DND-41 (cell line): ENCODE measurements around the gene DHRS7B.

ENCODE experiments used
- ATAC-seq: fragments of 200-7000 bp; cut with Tn5 transposase; 3 replicates; pipeline ENCODE4 v1.9.1; 2021; ENCODE audit warnings: low read depth; ENCODE audit not compliant: insufficient read depth
- DNase-seq: peaks from one replicate; pipeline ENCODE4 v3.0.0-alpha.2; 2020
- H2AFZ ChIP-seq: 2 replicates; pipeline ENCODE4 v1.6.0; 2012; ENCODE audit warnings: low read depth, low read length
- H3K27ac ChIP-seq: 2 replicates; pipeline ENCODE4 v1.5.1; 2012; ENCODE audit warnings: low read length, inconsistent platforms
- H3K27me3 ChIP-seq: fragments of 200-600 bp; sonication (generic); 2 replicates; pipeline ENCODE4 v1.6.0; 2012; ENCODE audit warnings: low read length, mild to moderate bottlenecking, inconsistent platforms; ENCODE audit not compliant: insufficient read depth, poor library complexity
- H3K36me3 ChIP-seq: 2 replicates; pipeline ENCODE4 v1.5.1; 2012; ENCODE audit warnings: low read length, inconsistent platforms; ENCODE audit not compliant: insufficient read depth
- H3K4me1 ChIP-seq: 2 replicates; pipeline ENCODE4 v1.5.1; 2012; ENCODE audit warnings: mild to moderate bottlenecking, low read length; ENCODE audit not compliant: insufficient read depth
- H3K4me2 ChIP-seq: 2 replicates; pipeline ENCODE4 v1.6.0; 2012; ENCODE audit warnings: mild to moderate bottlenecking, moderate library complexity, low read length, inconsistent platforms; ENCODE audit not compliant: insufficient read depth
- H3K4me3 ChIP-seq, 2 experiments: fragments of 200-600 bp in 1 of 2; shearing (Covaris generic) in 1 of 2; 2 replicates each; pipeline ENCODE4 v1.5.1; 2012 to 2016; ENCODE audit warnings: inconsistent platforms in 2 of 2, low read length in 2 of 2, mild to moderate bottlenecking in 2 of 2, low read depth in 1 of 2, moderate library complexity in 1 of 2
- H3K79me2 ChIP-seq: 2 replicates; pipeline ENCODE4 v1.6.0; 2012; ENCODE audit warnings: low read length, inconsistent platforms; ENCODE audit not compliant: insufficient read depth
- H3K9ac ChIP-seq: 2 replicates; pipeline ENCODE4 v1.6.0; 2012; ENCODE audit warnings: low read depth, mild to moderate bottlenecking, inconsistent platforms, low read length, moderate library complexity
- H3K9me3 ChIP-seq: 2 replicates; pipeline ENCODE4 v1.5.1; 2012; ENCODE audit warnings: low read length, moderate library complexity, mild to moderate bottlenecking, inconsistent platforms; ENCODE audit not compliant: insufficient read depth, severe bottlenecking
- H4K20me1 ChIP-seq: 2 replicates; pipeline ENCODE4 v1.6.0; 2012; ENCODE audit warnings: low read length; ENCODE audit not compliant: insufficient read depth
- CTCF ChIP-seq: IDR thresholded peaks from 2 replicates; pipeline ENCODE4 v1.5.1; 2012; ENCODE audit warnings: borderline replicate concordance, low read length, moderate library complexity, mild to moderate bottlenecking; ENCODE audit not compliant: poor library complexity, severe bottlenecking; ENCODE audit errors: extremely low read depth
- EZH2 ChIP-seq: IDR thresholded peaks from 3 replicates; pipeline ENCODE4 v1.6.1; 2012; ENCODE audit warnings: borderline replicate concordance, low read depth, mild to moderate bottlenecking, moderate library complexity, low read length, inconsistent platforms; ENCODE audit not compliant: severe bottlenecking

The DHRS7B gene

GRCh38 chr17:21193031-21193430 is 66.3 kb downstream of the DHRS7B start:
- no peak overlapping the region for H3K9ac ChIP-seq
- no peak overlapping the region for H3K4me2 ChIP-seq
- peaks cover 29% of the 10 kb centered on the region for H4K20me1 ChIP-seq
- ATAC-seq (0 out of 3 replicates have a peak, but pooled peaks have one; percentile 32), DNase-seq (no peak)
- H3K79me2 ChIP-seq: peaks cover 8% of the 10 kb centered on the region; the same call in 1 of the 2 replicates
- no peak overlapping the region for H3K27ac ChIP-seq
- H2AFZ ChIP-seq: no peak overlapping the region
- H3K4me3 ChIP-seq: no peak overlapping the region
- H3K27me3 ChIP-seq: no peaks in the 10 kb centered on the region
- TF ChIP-seq EZH2: no peak
- TF ChIP-seq CTCF: no peak
- peaks cover 53% of the 10 kb centered on the region for H3K36me3 ChIP-seq
- H3K4me1 ChIP-seq: no peaks in the 10 kb centered on the region
- no peaks in the 10 kb centered on the region for H3K9me3 ChIP-seq

- no peak overlapping the region for H3K4me3 ChIP-seq
- peaks cover 39% of the 10 kb centered on the region for H4K20me1 ChIP-seq
- peaks cover 58% of the 10 kb centered on the region for H3K36me3 ChIP-seq
- peaks cover 19% of the 10 kb centered on the region for H3K79me2 ChIP-seq
- no peak overlapping the region for H3K4me2 ChIP-seq
- H3K27me3 ChIP-seq: no peaks in the 10 kb centered on the region
- ATAC-seq (no peak), DNase-seq (no peak)
- H3K9me3 ChIP-seq: no peaks in the 10 kb centered on the region
- H2AFZ ChIP-seq: no peak overlapping the region
- TF ChIP-seq CTCF: no peak
- TF ChIP-seq EZH2: no peak
- no peak overlapping the region for H3K9ac ChIP-seq
- H3K4me1 ChIP-seq: no peaks in the 10 kb centered on the region
- H3K27ac ChIP-seq: no peak overlapping the region
Observed at GRCh38 chr17:21194226-21194625, 67.5 kb downstream of the DHRS7B start.

GRCh38 chr17:21194703-21195102 is 67.9 kb downstream of the DHRS7B start:
- H3K27me3 ChIP-seq: no peaks in the 10 kb centered on the region
- H3K79me2 ChIP-seq: peaks cover 24% of the 10 kb centered on the region
- H3K36me3 ChIP-seq: peaks cover 60% of the 10 kb centered on the region
- H2AFZ ChIP-seq: no peak overlapping the region
- H4K20me1 ChIP-seq: peaks cover 43% of the 10 kb centered on the region
- no peak overlapping the region for H3K27ac ChIP-seq
- no peaks in the 10 kb centered on the region for H3K4me1 ChIP-seq
- DNase-seq: no peak
- TF ChIP-seq CTCF: no peak
- H3K4me2 ChIP-seq: no peak overlapping the region
- no peak for ATAC-seq
- H3K9me3 ChIP-seq: no peaks in the 10 kb centered on the region
- H3K4me3 ChIP-seq: no peak overlapping the region
- H3K9ac ChIP-seq: no peak overlapping the region

- no peak for TF ChIP-seq EZH2
- no peak for TF ChIP-seq CTCF
- Histone ChIP-seq H3K9me3 (no peaks in the 10 kb centered on the region), H3K79me2 (peaks cover 38% of the 10 kb centered on the region), H2AFZ (no peak overlapping the region), H3K4me3 (no peak overlapping the region), H3K4me2 (no peak overlapping the region), H3K9ac (no peak overlapping the region), H3K4me1 (no peaks in the 10 kb centered on the region), H3K27me3 (no peaks in the 10 kb centered on the region), H3K27ac (no peak overlapping the region), H3K36me3 (peaks cover 67% of the 10 kb centered on the region), H4K20me1 (peaks cover 55% of the 10 kb centered on the region)
- ATAC-seq (no peak), DNase-seq (no peak)
Observed at GRCh38 chr17:21196126-21196525, 69.4 kb downstream of the DHRS7B start.
